Chondrocyte (in vitro differentiated cells): ENCODE results near the gene ZDHHC14. TPM values are rescaled to one million over a fixed set of nuclear protein-coding genes. Genes with fewer than 3 reads are reported as not detected.
A peak's percentile ranks its signal among the peaks of the same experiment; 100 is the strongest.

Source experiments
- DNase-seq: peaks from one replicate; pipeline ENCODE4 v3.0.0; 2021; ENCODE audit warnings: mixed read lengths, low spot score
- H3K27ac Mint-ChIP-seq: one replicate; pipeline ENCODE4 v1.8.0; 2021; ENCODE audit warnings: mild to moderate bottlenecking, moderate library complexity, mixed read lengths; ENCODE audit not compliant: unreplicated experiment
- H3K27me3 Mint-ChIP-seq: 2 replicates; pipeline ENCODE4 v1.8.0; 2021; ENCODE audit warnings: low read depth, mixed read lengths
- H3K36me3 Mint-ChIP-seq: 2 replicates; pipeline ENCODE4 v1.8.0; 2021; ENCODE audit warnings: low read depth, mixed read lengths
- H3K4me1 Mint-ChIP-seq: 2 replicates; pipeline ENCODE4 v1.8.0; 2021; ENCODE audit warnings: low read depth, mild to moderate bottlenecking, mixed read lengths
- H3K4me3 Mint-ChIP-seq: one replicate; pipeline ENCODE4 v1.8.0; 2021; ENCODE audit warnings: mild to moderate bottlenecking, moderate library complexity, mixed read lengths; ENCODE audit not compliant: unreplicated experiment
- H3K9me3 Mint-ChIP-seq: 2 replicates; pipeline ENCODE4 v1.8.0; 2021; ENCODE audit warnings: low read depth, mixed read lengths
- total RNA-seq: library from RNA; stranded (reverse); gene quantifications from 3 replicates; pipeline ENCODE4 v1.2.1, GENCODE V29; 2021
- TF ChIP-seq, protein P1 (sequence below): fragments of 200-600 bp; sonication (generic); IDR thresholded peaks from 2 replicates; pipeline ENCODE4 v1.5.0; 2021; ENCODE audit warnings: antibody characterized with exemption, mild to moderate bottlenecking, moderate library complexity

The ZDHHC14 gene
- total RNA-seq, 1 donor from 2014 or later, result 8.4 TPM

DNA sequence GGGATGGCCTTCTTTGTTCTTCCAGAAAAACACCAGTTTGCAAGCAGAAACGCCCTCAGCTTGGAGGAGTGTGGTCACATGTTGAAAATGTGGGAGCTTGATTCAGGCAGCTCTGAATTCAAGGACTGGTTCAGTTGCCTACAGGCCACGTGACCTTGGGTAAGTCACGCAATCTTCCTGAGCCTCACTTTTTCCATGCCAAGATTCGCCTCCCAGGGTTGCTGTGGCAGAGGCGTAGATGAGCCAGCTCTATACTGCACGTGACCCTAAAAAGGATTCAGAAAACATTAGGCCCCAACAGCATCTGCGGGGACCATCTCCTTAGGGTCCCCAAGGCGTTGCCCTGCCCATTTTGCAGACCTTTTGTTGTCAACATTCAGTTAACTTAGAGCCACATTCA, 330.1 kb downstream of the ZDHHC14 start:
- peaks cover 10% of the 10 kb centered on the region for H3K4me1 Mint-ChIP-seq
- TF ChIP-seq, protein P1, sequence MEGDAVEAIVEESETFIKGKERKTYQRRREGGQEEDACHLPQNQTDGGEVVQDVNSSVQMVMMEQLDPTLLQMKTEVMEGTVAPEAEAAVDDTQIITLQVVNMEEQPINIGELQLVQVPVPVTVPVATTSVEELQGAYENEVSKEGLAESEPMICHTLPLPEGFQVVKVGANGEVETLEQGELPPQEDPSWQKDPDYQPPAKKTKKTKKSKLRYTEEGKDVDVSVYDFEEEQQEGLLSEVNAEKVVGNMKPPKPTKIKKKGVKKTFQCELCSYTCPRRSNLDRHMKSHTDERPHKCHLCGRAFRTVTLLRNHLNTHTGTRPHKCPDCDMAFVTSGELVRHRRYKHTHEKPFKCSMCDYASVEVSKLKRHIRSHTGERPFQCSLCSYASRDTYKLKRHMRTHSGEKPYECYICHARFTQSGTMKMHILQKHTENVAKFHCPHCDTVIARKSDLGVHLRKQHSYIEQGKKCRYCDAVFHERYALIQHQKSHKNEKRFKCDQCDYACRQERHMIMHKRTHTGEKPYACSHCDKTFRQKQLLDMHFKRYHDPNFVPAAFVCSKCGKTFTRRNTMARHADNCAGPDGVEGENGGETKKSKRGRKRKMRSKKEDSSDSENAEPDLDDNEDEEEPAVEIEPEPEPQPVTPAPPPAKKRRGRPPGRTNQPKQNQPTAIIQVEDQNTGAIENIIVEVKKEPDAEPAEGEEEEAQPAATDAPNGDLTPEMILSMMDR, result no peak

DNA sequence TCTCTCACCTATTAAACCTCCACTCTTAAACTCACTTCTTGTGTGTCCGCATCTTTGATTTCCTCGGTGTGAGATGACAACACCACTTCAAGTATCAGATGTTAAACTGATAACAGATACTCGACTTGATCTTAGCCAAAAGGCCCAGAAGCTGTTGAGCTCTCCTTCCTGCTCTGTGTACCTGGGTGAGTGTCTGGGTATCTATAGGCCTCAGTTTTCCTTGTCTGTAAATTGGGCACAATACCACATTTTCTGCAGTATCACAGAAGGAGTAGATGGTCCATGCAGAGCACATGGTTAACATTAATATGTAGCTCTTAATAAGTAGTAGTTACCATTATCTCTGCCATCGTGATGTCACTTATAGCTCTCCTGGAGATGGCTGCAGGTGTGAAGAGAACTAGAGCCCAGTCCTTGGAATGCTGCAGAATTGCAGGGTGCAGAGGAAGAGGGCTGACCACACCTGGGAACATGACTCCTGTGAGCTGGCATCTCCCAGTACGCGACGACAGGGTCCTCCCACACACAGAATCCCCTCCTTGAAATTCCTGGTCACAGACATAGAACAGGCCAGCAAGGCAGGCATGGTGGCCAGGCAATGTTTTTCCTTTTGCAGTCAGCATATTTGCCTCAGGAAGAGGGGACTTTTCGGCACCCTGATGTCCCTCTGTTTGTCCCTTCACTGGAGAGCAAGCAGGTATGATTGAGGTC, 331.8 kb downstream of the ZDHHC14 start:
- peaks cover 24% of the 10 kb centered on the region for H3K4me1 Mint-ChIP-seq
- TF ChIP-seq, protein P1, result no peak
- DNase-seq, result no peak
- H3K27ac Mint-ChIP-seq, result no peak overlapping the region
- no peak overlapping the region for H3K4me3 Mint-ChIP-seq
- no peaks in the 10 kb centered on the region for H3K27me3 Mint-ChIP-seq
- no peaks in the 10 kb centered on the region for H3K9me3 Mint-ChIP-seq
- H3K36me3 Mint-ChIP-seq, result no peaks in the 10 kb centered on the region

More for the DNA sequence above, 330.1 kb downstream of the ZDHHC14 start:
- H3K27me3 Mint-ChIP-seq, result no peaks in the 10 kb centered on the region
- no peak for DNase-seq
- no peak overlapping the region for H3K4me3 Mint-ChIP-seq
- no peaks in the 10 kb centered on the region for H3K36me3 Mint-ChIP-seq
- no peaks in the 10 kb centered on the region for H3K9me3 Mint-ChIP-seq
- H3K27ac Mint-ChIP-seq, result no peak overlapping the region

DNA sequence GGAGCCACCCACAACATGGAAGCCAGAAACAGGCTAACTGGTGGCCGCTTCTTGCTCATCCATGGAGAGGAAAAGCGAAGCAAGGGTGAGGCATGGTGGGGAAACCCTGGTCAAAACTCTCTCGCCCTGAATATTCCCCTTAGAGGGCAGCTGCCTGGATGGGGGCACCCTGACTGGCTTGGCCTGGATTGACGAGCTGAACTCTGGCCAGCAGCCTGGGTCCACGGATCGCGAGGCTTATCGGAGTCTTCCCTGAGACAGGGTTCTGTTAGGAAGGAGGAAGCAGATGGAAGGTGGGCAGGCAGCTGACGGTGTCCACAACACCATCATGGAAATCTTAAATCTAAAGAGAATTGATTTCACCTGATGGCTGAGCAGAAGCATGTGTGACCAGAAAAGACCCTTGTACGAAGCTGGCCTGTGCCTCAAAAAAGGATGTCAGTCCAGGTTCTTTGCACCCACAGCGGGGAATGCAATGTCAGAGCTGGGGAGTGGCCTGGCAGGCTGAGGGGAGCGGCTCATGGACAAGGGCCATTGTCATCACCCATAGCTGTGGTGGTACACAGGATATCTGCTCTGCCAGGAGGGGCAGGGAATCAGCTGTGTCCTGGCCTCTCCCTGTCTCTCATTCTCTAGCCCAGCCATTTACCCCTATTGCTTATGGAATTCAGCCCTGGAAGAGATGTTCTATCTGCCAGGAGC, 332.6 kb downstream of the ZDHHC14 start:
- TF ChIP-seq, protein P1, result no peak
- no peaks in the 10 kb centered on the region for H3K36me3 Mint-ChIP-seq
- H3K27ac Mint-ChIP-seq, result no peak overlapping the region
- H3K4me3 Mint-ChIP-seq, result no peak overlapping the region
- no peak for DNase-seq
- H3K9me3 Mint-ChIP-seq, result no peaks in the 10 kb centered on the region
- peaks cover 27% of the 10 kb centered on the region for H3K4me1 Mint-ChIP-seq
- H3K27me3 Mint-ChIP-seq, result no peaks in the 10 kb centered on the region

DNA sequence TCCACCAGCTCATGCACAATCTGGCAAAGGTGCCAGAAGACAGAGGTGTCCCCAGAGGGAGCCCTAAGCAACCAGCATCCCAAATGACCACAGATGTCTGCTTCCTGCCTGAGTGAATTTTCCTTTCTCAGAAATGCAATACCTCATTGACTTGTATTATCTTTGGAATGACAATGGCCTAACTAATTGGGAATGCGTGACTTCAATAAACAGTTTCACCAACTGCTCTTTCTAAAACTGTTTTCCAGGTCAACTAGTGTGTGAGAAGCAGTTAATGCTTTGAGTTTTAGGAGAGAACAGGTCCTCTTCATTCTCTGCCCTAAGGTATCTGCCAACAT, 333.1 kb downstream of the ZDHHC14 start:
- H3K36me3 Mint-ChIP-seq, result no peaks in the 10 kb centered on the region
- H3K4me3 Mint-ChIP-seq, result no peak overlapping the region
- H3K27ac Mint-ChIP-seq, result peak overlapping the region; percentile 8
- no peak for DNase-seq
- H3K27me3 Mint-ChIP-seq, result no peaks in the 10 kb centered on the region
- H3K4me1 Mint-ChIP-seq, result peaks cover 32% of the 10 kb centered on the region
- H3K9me3 Mint-ChIP-seq, result no peaks in the 10 kb centered on the region
- TF ChIP-seq, protein P1, result no peak

DNA sequence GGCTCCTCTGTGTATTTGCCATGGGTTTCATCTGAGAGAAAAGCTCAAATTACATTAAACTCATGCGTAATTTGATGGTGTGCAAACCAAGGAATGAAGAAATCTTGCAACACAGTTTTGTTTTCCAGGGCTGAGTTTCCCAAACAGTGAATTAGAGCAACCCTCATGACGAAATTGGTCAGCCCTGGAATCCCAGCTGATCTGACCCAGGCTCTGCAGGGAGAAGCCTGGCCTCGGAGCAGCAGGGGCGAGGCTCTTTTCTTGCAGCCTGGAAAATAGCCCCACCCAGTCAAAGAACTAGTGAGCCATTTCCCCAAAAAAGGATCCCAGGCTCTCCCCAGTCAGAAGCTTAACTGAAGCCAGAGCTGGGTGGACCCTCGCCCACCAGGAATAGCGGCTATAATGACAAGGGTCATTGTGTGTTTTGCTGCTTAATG, 334.8 kb downstream of the ZDHHC14 start:
- H3K27ac Mint-ChIP-seq, result peak overlapping the region; percentile 85
- TF ChIP-seq, protein P1, result no peak
- DNase-seq, result no peak
- H3K36me3 Mint-ChIP-seq, result no peaks in the 10 kb centered on the region
- H3K4me3 Mint-ChIP-seq, result peak overlapping the region; percentile 35
- H3K27me3 Mint-ChIP-seq, result no peaks in the 10 kb centered on the region
- no peaks in the 10 kb centered on the region for H3K9me3 Mint-ChIP-seq
- H3K4me1 Mint-ChIP-seq, result peaks cover 39% of the 10 kb centered on the region
